Mucosa of descending colon (tissue), 3 donors: Measurements from ENCODE around the gene FES. TPM values are rescaled to one million over a fixed set of nuclear protein-coding genes. Genes with fewer than 3 reads are reported as not detected.

Experiments used
- ATAC-seq: fragments of 200-7000 bp; cut with Tn5 transposase; one replicate; pipeline ENCODE4 v1.9.1; 2020; ENCODE audit warnings: mild to moderate bottlenecking, moderate library complexity
- DNase-seq, 3 donors: peaks; one replicate each; pipeline ENCODE4 v3.0.0-alpha.2; 2020
- H3K36me3 ChIP-seq: fragments of 200-600 bp; one replicate; pipeline ENCODE4 v1.8.0; 2021; ENCODE audit warnings: low read depth, mild to moderate bottlenecking
- H3K4me1 ChIP-seq: fragments of 200-600 bp; one replicate; pipeline ENCODE4 v1.8.0; 2021; ENCODE audit warnings: low read depth, mild to moderate bottlenecking
- H3K4me3 ChIP-seq: fragments of 200-600 bp; one replicate; pipeline ENCODE4 v1.8.0; 2021; ENCODE audit warnings: mild to moderate bottlenecking
- H3K9me3 ChIP-seq: fragments of 200-600 bp; one replicate; pipeline ENCODE4 v1.8.0; 2021; ENCODE audit warnings: mild to moderate bottlenecking
- intact Hi-C, 2 donors: fragments of 100-400 bp; cut with DNase I in 1 of 2; cut with micrococcal nuclease in 1 of 2; formaldehyde crosslinking; loops; one replicate each; pipeline versions ENCODE4 v1.11.0 to v1.11.1; 2022; cut with DNase I, micrococcal nuclease
- total RNA-seq, 3 donors: library from RNA; stranded (reverse); fragmentation: NEBNext Ultra II Directional in 2 of 3; extraction: Animal tissue kit (Norgen Biotek cat#: 25700) in 2 of 3; gene quantifications; one replicate each; pipeline versions ENCODE4 v1.2.1 to v1.2.4, GENCODE V29; 2021 to 2023
- TF ChIP-seq, protein P1 (sequence below): fragments of 200-600 bp; IDR thresholded peaks from one replicate; pipeline ENCODE4 v1.8.0; 2022; ENCODE audit warnings: antibody characterized with exemption, mild to moderate bottlenecking
- donor health status: DM: no; HTN: no; CAD: no; lungs with moderate emphysema.
- donor health status: DM: no; HTN: no; CAD: no.
- donor health status: DM: no; HTN: yes; CAD: no.

The FES gene
- total RNA-seq, 3 donors from 2014 or later: 7.9 to 18.6 (median 12.1) TPM

DNA sequence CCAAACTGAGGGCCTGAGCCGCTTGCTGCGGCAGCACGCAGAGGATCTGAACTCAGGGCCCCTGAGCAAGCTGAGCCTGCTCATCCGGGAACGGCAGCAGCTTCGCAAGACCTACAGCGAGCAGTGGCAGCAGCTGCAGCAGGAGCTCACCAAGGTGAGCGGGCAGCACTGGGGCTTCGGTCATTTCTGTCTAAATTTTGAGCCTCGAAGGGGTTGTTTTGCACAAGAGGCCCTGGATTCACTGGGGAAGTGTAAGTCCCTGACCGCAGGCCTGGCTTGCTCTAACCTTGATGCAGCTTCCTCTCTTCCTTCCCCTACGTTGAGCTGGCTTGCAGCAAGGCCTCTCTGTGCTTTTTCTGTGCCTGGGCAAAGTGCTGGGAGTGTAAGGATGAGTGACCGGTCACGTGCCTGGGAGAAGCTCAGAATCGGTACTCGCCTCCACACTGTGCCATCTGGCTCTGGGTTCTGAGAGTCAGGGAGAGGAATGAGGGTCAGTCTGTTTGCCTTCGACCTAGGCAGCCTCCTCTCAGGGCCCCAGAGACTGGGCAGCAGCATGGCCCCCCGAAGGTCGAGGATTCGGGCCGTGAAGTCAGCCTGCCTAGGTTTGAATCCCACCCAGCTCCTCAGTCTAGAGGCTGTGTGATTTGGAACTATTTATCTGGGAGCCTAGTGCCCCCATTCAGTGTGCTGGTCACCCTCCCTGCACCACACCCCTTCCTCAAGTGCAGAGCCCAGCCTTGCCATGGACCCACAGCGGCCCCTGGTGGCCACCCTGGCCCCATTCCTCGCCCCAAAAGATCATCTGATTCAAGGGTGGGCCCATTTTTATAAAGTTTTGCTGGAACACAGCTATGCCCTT, 1.4 kb downstream of the FES start:
- peak; percentile 71 for ATAC-seq
- H3K36me3 ChIP-seq: no peaks in the 10 kb centered on the region

GRCh38 chr15:90886291-90886614, 1.9 kb downstream of the FES start:
- H3K4me3 ChIP-seq: no peak overlapping the region
- intact Hi-C loops: loop anchor here (5.0 to 10.0 kb wide), 3 partner anchors 191 to 361 kb away; partner anchors contain the start of gene CRTC3 (in 1 of the 2)
- ATAC-seq: no peak

More for the DNA sequence above, 1.4 kb downstream of the FES start:
- Histone ChIP-seq H3K4me3 (no peak overlapping the region), H3K9me3 (no peaks in the 10 kb centered on the region), H3K4me1 (peaks cover 15% of the 10 kb centered on the region)
- intact Hi-C loops: loop anchor here (5.0 to 10.0 kb wide), 3 partner anchors 191 to 361 kb away; partner anchors contain the start of gene CRTC3 (in 1 of the 2)
- peak; percentile 82 to 87 (median 86) for DNase-seq
- TF ChIP-seq, protein P1, sequence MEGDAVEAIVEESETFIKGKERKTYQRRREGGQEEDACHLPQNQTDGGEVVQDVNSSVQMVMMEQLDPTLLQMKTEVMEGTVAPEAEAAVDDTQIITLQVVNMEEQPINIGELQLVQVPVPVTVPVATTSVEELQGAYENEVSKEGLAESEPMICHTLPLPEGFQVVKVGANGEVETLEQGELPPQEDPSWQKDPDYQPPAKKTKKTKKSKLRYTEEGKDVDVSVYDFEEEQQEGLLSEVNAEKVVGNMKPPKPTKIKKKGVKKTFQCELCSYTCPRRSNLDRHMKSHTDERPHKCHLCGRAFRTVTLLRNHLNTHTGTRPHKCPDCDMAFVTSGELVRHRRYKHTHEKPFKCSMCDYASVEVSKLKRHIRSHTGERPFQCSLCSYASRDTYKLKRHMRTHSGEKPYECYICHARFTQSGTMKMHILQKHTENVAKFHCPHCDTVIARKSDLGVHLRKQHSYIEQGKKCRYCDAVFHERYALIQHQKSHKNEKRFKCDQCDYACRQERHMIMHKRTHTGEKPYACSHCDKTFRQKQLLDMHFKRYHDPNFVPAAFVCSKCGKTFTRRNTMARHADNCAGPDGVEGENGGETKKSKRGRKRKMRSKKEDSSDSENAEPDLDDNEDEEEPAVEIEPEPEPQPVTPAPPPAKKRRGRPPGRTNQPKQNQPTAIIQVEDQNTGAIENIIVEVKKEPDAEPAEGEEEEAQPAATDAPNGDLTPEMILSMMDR: peak; percentile 98

DNA sequence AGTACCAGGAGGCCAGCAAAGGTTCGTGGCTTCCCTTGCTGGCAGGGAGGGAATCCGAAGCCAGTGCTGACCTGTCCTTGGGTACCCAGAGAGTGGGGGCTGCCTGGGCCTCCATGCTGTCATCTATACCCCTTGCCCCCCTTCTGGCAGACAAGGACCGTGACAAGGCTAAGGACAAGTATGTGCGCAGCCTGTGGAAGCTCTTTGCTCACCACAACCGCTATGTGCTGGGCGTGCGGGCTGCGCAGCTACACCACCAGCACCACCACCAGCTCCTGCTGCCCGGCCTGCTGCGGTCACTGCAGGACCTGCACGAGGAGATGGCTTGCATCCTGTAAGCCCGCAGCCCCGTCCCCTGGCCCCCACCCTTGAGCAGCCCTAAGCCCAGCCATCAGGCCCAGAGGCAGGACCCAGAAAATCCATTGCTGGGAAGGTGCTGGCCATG, 2.8 kb downstream of the FES start:
- Histone ChIP-seq H3K9me3 (no peaks in the 10 kb centered on the region), H3K4me1 (peaks cover 15% of the 10 kb centered on the region), H3K36me3 (no peaks in the 10 kb centered on the region), H3K4me3 (no peak overlapping the region)
- TF ChIP-seq, protein P1: no peak
- ATAC-seq (no peak), DNase-seq (peak in 1 of 3 donors; percentile 44)
- intact Hi-C loops: loop anchor here (5.0 to 10.0 kb wide), 3 partner anchors 192 to 362 kb away; partner anchors contain the start of gene CRTC3 (in 1 of the 2)

More at GRCh38 chr15:90886291-90886614, 1.9 kb downstream of the FES start:
- Histone ChIP-seq H3K36me3 (no peaks in the 10 kb centered on the region), H3K9me3 (no peaks in the 10 kb centered on the region), H3K4me1 (peaks cover 15% of the 10 kb centered on the region)
- TF ChIP-seq, protein P1: no peak
- no peak for DNase-seq

DNA sequence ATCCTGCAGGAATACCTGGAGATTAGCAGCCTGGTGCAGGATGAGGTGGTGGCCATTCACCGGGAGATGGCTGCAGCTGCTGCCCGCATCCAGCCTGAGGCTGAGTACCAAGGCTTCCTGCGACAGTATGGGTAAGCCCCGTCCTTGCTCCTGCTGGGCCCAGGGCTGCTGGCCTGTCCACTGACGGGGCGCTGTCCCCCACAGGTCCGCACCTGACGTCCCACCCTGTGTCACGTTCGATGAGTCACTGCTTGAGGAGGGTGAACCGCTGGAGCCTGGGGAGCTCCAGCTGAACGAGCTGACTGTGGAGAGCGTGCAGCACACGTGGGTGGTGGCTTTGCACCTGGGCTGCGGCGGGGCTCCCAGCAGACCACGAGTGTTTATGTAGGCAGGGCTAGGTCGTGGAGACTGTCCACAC, 5.0 kb downstream of the FES start:
- Histone ChIP-seq H3K4me1 (peaks cover 6% of the 10 kb centered on the region), H3K9me3 (no peaks in the 10 kb centered on the region), H3K36me3 (no peaks in the 10 kb centered on the region), H3K4me3 (no peak overlapping the region)
- DNase-seq (no peak), ATAC-seq (no peak)
- TF ChIP-seq, protein P1: no peak
- intact Hi-C loops: loop anchor here (5.0 to 10.0 kb wide), 3 partner anchors 195 to 365 kb away; partner anchors contain the start of gene CRTC3 (in 1 of the 2)

DNA sequence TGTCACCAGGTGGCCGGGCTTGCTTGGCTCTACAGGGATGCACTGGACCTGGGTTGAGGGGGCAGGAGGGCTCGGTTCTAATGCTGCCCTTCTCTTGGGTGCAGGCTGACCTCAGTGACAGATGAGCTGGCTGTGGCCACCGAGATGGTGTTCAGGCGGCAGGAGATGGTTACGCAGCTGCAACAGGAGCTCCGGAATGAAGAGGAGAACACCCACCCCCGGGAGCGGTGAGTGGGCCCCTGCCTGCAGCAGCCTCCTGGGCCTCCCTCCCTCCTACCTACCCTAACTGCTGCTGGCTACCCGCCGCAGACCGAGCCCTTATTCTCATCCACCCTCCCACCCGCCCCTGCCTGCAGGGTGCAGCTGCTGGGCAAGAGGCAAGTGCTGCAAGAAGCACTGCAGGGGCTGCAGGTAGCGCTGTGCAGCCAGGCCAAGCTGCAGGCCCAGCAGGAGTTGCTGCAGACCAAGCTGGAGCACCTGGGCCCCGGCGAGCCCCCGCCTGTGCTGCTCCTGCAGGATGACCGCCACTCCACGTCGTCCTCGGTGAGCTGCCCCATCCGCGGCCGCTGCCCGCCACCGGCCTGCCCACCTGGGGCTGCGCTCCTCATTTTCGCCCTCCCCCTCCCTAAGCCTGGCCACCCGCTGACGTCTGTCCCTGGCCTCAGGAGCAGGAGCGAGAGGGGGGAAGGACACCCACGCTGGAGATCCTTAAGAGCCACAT, 5.6 kb downstream of the FES start:
- TF ChIP-seq, protein P1: no peak
- Histone ChIP-seq H3K4me3 (no peak overlapping the region), H3K36me3 (no peaks in the 10 kb centered on the region), H3K4me1 (peaks cover 6% of the 10 kb centered on the region), H3K9me3 (no peaks in the 10 kb centered on the region)
- ATAC-seq: no peak
- intact Hi-C loops: loop anchor here (5.0 to 10.0 kb wide), 3 partner anchors 195 to 365 kb away; partner anchors contain the start of gene CRTC3 (in 1 of the 2)
- DNase-seq: no peak
